GM21390 (cell line): ENCODE measurements around the gene PLEKHO2.

Experiments used
- ATAC-seq: cut with Tn5 transposase; IDR thresholded peaks from one replicate; pipeline ENCODE4 v1.9.1; 2021; ENCODE audit not compliant: unreplicated experiment

Gene PLEKHO2

GRCh38 chr15:64891561-64891960 is 49.8 kb downstream of the PLEKHO2 start:
- no peak for ATAC-seq

GRCh38 chr15:64892847-64893403 is 51.2 kb downstream of the PLEKHO2 start:
- ATAC-seq, result no peak

DNA sequence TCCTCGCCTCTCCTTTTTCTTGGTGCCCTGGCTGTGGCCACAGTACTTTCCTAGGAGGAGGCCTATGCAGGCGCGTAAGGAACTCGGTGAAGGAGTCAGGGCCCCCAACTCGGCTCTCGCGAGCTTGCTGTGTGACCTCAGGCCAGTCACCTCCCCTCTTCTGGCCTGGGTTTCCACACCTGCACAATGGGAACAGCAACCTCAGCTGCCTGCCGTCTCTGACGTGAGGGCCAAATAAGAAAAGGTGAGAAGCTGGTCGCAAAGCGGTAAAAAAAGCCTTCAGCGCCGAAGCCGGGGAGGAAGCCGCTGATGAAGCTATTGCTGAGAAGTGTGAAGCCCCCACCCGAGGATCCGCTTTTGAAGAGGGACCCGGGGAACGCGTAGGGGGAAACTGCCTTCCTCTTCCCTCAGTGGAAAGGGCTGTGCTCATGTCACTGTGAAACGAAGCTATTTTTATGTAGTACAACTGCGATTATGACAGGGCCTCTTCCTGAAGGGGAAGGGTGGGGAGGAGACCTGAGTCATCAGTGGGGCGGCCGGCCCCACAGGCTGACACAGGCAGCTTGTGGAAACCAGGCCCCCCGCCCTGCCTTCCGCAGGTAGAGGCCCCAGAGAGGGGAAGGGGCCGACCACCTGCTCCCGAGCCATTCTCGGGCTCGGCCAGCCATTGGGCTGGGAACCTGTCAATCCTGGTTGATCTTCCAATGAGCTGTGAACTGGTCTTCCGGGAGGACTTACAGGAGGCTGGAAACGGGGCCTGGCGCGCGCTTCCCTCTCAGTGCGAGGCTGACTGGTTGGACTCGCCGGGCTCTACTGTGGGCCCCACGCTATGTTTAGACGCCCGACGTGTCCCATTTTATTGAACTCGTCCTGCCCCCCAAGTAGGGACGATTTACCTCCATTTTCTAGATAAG is 52.0 kb downstream of the PLEKHO2 start:
- peak; percentile 53 for ATAC-seq

GRCh38 chr15:64894395-64895056 is 52.8 kb downstream of the PLEKHO2 start:
- ATAC-seq, result peak; percentile 36

DNA sequence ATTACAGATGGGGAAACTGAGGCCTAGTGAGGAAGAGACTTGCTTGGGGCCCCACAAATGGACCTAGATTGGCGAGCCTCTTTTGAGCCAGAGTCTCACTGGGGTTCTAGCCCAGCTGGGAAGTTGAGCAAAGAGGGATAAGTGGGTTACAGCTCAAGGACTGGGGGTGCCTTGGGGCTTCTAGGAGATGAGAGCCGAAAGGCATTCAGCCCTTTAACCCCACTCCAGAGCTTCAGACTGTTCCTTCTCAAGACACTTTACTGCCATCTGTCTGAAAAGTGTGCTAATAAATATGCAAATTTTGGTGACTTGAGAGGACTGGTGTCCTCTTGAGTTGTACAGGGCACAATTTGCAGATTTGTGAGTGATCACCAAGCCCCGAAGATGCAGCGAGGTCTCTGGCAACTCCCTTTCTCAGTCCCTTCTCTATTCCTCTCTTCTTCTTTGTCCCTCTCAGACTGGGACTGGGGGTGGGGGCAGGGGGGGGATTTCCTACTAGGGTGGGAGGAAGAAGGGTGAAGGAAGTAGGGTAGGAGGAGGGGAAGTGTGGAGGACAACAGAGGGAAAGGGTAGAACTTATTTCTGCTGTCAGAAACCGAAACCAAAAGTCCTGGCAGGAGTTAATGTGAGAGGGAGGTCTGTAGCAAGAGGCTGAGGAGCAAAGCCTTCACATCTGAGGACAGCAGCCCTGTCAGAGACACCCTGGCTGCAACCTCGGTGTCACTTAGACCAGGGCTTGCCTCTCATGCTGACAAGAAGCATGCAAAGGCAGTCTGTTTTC is 53.8 kb downstream of the PLEKHO2 start:
- ATAC-seq, result peak; percentile 27

DNA sequence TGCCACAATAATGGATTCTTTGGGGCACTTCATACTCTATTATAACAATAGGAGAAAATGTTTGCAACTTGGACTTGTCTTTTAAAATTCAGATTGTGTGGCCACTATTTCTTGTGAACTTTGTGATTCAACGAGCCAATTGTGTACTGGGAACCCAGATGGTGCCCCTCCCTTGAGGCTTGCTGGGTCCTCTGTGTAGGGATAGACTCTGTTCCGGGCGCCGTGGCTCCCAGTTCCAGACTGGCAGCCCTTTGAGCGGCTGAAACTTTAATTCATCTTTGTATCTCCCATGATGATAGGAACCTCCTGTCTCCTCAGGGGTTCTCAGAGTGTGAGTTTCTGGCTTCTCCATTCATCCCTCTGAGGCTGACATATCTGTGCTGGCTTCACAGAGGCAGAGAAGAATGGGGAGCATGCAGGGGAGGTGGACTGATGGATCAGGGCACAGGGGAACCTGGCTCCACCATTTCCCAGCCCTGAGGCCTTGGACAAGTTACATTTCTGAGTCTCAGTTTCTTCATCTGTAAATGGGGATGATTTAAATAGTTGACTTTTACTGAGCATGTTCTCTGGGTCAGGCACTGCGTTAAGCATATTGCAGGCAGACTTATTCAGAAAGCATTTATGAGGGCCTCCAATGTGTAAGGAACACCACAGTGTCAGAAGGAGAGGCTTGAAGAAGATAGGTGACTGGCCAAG is 54.8 kb downstream of the PLEKHO2 start:
- ATAC-seq, result no peak

DNA sequence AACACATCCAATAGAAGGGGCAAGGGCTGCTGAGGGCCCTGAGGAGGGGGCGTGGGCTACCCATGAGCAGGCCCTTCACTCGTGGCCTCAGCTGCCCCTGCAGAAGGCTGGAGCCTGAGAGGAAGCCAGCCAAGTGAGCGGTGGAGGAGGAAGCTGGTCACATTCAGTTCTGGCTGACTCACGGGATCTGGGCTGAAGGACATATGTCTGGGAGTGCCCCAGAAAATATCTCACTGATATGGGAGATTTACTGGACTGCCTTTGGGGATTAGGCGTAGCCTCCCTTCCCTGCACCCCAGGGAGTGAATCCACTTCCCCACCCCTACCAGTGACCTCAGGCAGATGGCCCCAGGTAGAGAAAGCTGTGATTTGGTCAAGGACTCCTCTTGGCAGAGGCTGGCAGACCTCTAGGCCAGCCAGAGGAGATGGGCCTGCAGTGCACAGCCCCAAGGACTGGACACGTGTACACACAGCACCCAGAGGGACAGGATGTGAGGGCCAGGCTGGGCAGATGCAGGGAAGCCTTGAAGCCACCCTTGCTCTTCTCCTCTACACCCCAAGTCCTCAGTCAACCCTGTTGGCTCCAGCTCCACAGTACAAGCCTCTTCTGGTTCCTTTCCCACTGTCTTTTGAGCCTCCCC is 55.8 kb downstream of the PLEKHO2 start:
- no peak for ATAC-seq

GRCh38 chr15:64898406-64898805 is 56.7 kb downstream of the PLEKHO2 start:
- ATAC-seq, result no peak

DNA sequence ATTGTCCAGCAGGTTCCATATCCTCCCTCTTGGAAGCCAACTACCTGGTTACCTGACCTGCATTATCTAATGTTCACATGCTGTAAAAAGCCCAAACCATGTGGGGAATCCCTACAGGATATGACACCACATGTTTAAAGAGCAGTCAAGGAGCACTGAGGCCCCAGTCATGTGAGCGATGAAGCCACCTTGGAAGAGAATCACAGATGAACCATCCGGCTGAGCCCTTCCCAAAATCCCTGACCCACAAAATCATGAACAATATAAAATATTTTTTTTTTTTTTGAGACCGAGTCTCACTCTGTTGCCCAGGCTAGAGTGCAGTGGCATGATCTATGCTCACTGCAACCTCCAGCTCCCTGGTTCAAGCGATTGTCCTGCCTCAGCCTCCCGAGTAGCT is 59.4 kb downstream of the PLEKHO2 start:
- ATAC-seq, result no peak

- no peak for ATAC-seq
Measured at GRCh38 chr15:64901914-64902313, 60.2 kb downstream of the PLEKHO2 start.

- ATAC-seq, result no peak
Measured at GRCh38 chr15:64902863-64903262, 61.1 kb downstream of the PLEKHO2 start.

- no peak for ATAC-seq
Measured at GRCh38 chr15:64903326-64903950, 61.7 kb downstream of the PLEKHO2 start.

DNA sequence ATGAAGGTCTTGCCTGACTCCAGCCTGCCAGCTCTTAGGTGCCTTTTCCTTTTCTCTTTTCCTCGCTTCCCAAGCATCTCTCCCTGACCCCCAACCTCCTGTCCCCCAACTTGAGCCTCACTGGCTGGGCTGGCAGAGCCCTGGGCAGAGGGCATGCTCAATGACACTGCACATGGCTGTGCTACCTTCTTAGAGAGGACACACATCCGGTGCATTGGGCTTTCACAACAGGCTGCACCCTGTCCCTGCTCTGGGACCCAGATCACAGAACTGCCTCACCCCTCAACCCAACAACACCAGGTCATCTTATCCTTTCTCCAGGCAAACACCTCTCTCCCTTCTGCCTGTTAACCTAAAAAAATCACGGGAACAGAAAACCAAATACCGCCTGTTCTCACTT is 62.5 kb downstream of the PLEKHO2 start:
- no peak for ATAC-seq

GRCh38 chr15:64905119-64905831 is 63.6 kb downstream of the PLEKHO2 start:
- no peak for ATAC-seq

GRCh38 chr15:64905941-64906340 is 64.2 kb downstream of the PLEKHO2 start:
- ATAC-seq, result no peak

DNA sequence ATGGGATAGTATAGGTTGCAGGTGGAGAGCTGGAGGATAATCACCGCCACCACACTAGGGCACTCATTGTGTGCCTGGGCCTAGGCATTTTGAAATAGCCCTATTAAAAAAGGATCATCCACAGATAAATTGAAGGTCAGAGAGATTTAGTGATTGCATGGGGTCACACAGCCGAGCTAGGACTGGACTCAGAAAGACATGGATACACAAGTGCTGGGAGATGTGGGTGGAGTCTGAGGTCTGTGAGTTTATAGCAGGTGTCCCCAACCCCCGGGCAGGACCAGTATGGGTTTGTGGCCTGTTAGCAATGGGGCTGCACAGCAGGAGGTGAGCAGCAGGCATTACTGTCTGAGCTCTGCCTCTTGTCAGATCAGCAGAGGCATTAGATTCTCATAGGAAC is 64.7 kb downstream of the PLEKHO2 start:
- no peak for ATAC-seq

DNA sequence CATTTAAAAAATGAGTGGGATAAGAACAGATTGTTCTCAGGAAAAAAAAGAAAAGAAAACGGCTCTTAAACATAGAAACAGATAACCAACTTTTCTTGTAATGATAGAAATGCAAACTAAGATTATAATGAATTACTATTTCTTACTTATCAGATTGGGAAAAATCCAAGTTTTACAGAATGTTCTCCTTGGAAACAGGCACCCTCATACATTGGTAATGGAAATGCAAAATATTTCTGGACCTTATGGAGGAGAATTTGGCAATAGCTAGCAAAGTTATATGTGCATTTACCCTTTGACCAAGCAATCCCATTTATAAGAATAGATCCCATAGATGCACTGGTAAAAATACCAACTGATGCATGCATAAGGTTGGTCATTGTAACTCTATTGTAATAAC is 66.3 kb downstream of the PLEKHO2 start:
- ATAC-seq, result no peak

- ATAC-seq, result no peak
Measured at GRCh38 chr15:64909546-64909945, 67.8 kb downstream of the PLEKHO2 start.
